Measurements from ENCODE around the gene ICAM3.

ICAM3 gene

DNA sequence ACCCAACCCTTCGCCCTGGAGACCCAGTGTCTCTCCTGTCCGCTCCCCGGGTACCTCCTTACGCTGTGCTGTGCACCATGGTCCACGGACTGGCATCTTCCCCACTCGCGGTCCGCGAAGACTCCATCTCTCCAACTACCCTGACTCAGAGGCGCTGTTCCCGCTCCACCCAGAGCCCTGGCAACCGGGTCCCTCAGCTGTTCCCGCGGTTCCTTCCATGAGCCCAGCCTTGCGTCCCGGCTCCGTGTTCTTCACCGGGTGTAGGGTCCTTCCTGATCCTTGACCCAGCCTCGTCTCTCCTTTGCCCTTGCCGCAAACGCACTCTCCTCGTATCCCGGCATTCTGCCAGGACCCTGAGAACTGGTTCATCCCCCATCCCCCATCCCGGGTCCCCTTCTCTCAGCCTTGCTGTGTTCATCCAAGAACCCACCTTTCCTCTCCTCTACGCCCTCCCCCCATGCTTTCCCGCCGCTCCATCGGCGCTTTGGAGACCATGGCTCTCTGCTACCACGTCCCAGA is 49.0 kb downstream of the ICAM3 start:
- DNase-seq: no peak

DNA sequence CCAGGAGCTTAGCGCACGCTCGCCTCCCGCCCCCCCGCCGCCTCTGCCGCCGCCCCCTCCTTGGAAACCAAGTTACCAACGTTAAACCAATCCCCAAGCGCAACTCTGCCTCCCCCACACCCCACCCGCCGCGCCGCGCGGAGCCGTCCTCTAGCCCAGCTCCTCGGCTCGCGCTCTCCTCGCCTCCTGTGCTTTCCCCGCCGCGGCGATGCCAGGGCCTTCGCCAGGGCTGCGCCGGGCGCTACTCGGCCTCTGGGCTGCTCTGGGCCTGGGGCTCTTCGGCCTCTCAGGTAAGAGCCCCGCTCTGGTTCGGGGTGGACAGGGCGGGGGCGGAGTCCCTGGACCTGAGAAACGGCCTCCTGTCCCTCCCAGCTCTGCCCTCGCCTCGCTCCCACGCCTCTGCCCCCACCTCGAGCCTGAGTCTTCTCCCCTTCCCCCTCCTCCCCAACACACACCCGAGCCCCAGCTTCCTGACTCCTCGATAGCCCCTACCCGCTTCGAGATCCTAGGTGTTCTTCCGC is 49.5 kb downstream of the ICAM3 start, which contains the start of gene ICAM5:
TSS of gene ICAM5 (plus strand) at position 117 of the 521 bp plus-strand sequence. CDS start at position 209, 92 bp downstream.
- peak; percentile 35 for DNase-seq

DNA sequence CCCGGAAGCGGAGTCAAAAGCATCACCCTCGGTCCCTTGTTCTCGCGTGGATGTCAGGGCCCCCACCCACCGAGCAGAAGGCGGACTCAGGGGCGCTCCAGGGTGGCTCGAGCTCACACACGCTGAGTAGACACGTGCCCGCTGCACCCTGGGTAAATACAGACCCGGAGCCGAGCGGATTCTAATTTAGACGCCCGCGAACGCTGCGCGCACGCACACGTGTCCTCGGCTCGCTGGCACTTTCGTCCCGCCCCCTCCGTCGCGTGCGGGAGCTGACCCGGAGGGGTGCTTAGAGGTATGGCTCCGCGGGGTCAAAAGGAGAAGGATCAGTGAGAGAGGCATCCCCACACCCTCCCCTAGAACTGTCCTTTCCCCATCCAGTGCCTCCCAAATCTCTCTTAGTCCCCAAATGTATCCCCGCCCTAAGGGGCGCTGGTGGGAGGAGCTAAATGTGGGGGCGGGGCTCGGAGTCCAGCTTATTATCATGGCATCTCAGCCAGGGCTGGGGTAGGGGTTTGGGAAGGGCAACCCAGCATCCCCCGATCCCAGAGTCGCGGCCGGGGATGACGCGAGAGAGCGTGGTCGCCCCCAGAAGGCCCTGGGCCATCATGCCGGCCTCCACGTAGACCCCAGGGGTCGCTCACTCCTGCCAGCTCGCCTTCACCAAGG is 50.1 kb downstream of the ICAM3 start:
- DNase-seq: peak; percentile 43

DNA sequence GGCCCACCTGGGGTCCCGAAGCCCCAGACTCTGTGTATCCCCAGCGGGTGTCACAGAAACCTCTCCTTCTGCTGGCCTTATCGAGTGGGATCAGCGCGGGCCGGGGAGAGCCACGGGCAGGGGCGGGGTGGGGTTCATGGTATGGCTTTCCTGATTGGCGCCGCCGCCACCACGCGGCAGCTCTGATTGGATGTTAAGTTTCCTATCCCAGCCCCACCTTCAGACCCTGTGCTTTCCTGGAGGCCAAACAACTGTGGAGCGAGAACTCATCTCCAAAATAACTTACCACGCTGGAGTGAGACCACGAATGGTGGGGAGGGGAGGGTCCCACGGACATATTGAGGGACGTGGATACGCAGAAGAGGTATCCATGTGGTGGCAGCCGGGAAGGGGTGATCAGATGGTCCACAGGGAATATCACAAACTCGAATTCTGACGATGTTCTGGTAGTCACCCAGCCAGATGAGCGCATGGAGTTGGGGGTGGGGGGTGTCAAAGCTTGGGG is 50.7 kb downstream of the ICAM3 start:
- DNase-seq: no peak

DNA sequence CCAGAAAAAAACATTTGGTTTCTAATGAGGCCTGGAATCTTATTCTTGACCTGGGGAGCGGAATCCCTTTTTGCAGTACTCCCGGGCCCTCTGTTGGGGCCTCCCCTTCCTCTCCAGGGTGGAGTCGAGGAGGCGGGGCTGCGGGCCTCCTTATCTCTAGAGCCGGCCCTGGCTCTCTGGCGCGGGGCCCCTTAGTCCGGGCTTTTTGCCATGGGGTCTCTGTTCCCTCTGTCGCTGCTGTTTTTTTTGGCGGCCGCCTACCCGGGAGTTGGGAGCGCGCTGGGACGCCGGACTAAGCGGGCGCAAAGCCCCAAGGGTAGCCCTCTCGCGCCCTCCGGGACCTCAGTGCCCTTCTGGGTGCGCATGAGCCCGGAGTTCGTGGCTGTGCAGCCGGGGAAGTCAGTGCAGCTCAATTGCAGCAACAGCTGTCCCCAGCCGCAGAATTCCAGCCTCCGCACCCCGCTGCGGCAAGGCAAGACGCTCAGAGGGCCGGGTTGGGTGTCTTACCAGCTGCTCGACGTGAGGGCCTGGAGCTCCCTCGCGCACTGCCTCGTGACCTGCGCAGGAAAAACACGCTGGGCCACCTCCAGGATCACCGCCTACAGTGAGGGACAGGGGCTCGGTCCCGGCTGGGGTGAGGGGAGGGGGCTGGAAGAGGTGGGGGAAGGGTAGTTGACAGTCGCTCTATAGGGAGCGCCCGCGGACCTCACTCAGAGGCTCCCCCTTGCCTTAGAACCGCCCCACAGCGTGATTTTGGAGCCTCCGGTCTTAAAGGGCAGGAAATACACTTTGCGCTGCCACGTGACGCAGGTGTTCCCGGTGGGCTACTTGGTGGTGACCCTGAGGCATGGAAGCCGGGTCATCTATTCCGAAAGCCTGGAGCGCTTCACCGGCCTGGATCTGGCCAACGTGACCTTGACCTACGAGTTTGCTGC is 52.4 kb downstream of the ICAM3 start, which contains the start of gene ICAM4:
TSS of gene ICAM4 (plus strand) at position 153 of the 935 bp plus-strand sequence. CDS start at position 211, 58 bp downstream.
- DNase-seq: no peak

DNA sequence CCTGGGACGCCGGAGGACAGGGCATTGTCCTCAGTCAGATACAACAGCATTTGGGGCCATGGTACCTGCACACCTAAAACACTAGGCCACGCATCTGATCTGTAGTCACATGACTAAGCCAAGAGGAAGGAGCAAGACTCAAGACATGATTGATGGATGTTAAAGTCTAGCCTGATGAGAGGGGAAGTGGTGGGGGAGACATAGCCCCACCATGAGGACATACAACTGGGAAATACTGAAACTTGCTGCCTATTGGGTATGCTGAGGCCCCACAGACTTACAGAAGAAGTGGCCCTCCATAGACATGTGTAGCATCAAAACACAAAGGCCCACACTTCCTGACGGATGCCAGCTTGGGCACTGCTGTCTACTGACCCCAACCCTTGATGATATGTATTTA is 54.0 kb downstream of the ICAM3 start:
- DNase-seq: no peak

DNA sequence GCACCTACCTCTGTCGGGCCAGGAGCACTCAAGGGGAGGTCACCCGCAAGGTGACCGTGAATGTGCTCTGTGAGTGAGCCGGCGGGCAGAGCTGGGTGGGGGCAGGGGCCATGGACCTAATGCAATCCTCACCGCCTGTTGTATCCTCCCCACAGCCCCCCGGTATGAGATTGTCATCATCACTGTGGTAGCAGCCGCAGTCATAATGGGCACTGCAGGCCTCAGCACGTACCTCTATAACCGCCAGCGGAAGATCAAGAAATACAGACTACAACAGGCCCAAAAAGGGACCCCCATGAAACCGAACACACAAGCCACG is 54.5 kb downstream of the ICAM3 start:
- no peak for DNase-seq

DNA sequence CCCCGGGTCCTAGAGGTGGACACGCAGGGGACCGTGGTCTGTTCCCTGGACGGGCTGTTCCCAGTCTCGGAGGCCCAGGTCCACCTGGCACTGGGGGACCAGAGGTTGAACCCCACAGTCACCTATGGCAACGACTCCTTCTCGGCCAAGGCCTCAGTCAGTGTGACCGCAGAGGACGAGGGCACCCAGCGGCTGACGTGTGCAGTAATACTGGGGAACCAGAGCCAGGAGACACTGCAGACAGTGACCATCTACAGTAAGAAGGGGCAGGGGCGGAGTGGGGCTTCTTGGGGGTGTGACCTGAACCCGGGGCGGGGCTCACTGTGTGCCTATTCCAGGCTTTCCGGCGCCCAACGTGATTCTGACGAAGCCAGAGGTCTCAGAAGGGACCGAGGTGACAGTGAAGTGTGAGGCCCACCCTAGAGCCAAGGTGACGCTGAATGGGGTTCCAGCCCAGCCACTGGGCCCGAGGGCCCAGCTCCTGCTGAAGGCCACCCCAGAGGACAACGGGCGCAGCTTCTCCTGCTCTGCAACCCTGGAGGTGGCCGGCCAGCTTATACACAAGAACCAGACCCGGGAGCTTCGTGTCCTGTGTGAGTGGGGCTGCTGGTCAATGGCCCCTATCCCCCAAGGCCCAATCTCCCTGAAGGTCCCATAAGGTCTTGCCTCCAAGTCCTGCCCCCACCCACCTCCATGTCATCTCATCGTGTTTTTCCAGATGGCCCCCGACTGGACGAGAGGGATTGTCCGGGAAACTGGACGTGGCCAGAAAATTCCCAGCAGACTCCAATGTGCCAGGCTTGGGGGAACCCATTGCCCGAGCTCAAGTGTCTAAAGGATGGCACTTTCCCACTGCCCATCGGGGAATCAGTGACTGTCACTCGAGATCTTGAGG is 55.1 kb downstream of the ICAM3 start:
- no peak for DNase-seq

Data from activated gamma-delta T cell (primary cell).